Testis (tissue), 2 donors: ENCODE results near the gene SEL1L2.

Experiments
- POLR2A ChIP-seq: fragments of 450-650 bp; IDR thresholded peaks from one replicate; pipeline ENCODE4 v1.6.1; 2017; ENCODE audit warnings: antibody characterized with exemption, mild to moderate bottlenecking, moderate library complexity
- TF ChIP-seq, protein P1 (sequence below), 3 experiments: fragments of 450-650 bp in 2 of 3; fragments of 200-600 bp in 1 of 3; sonication (generic) in 1 of 3; IDR thresholded peaks; one replicate each; pipeline ENCODE4 v1.5.1; 2016 to 2019; ENCODE audit warnings: antibody characterized with exemption in 3 of 3, mild to moderate bottlenecking in 2 of 3, moderate library complexity in 1 of 3

GRCh38 chr20:13913572-13913971 is 76.8 kb downstream of the SEL1L2 start:
- TF ChIP-seq, protein P1, sequence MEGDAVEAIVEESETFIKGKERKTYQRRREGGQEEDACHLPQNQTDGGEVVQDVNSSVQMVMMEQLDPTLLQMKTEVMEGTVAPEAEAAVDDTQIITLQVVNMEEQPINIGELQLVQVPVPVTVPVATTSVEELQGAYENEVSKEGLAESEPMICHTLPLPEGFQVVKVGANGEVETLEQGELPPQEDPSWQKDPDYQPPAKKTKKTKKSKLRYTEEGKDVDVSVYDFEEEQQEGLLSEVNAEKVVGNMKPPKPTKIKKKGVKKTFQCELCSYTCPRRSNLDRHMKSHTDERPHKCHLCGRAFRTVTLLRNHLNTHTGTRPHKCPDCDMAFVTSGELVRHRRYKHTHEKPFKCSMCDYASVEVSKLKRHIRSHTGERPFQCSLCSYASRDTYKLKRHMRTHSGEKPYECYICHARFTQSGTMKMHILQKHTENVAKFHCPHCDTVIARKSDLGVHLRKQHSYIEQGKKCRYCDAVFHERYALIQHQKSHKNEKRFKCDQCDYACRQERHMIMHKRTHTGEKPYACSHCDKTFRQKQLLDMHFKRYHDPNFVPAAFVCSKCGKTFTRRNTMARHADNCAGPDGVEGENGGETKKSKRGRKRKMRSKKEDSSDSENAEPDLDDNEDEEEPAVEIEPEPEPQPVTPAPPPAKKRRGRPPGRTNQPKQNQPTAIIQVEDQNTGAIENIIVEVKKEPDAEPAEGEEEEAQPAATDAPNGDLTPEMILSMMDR (IDR thresholded peaks at IDR 0.05), result no peak
- no peak for TF ChIP-seq POLR2A
